KMS-11 (cell line): ENCODE measurements around the gene ZNF710.
A peak's percentile ranks its signal among the peaks of the same experiment; 100 is the strongest.
"Not testable (repeated sequence)": the region's sequence is repeated elsewhere in the genome, so short reads cannot be mapped to it uniquely, and the experiment has no call there.

Experiments
- H2AFZ ChIP-seq: fragments of 200-600 bp; sonication (generic); 2 replicates; pipeline ENCODE4 v1.6.1; 2016; ENCODE audit warnings: antibody characterized with exemption, mixed run types, low read depth
- H3K27ac ChIP-seq: fragments of 200-600 bp; sonication (generic); 2 replicates; pipeline ENCODE4 v1.6.1; 2016; ENCODE audit warnings: mild to moderate bottlenecking, mixed run types
- H3K27me3 ChIP-seq: fragments of 200-600 bp; sonication (generic); 2 replicates; pipeline ENCODE4 v1.6.1; 2017; ENCODE audit warnings: mild to moderate bottlenecking, low read depth, mixed run types, moderate library complexity; ENCODE audit not compliant: insufficient read depth
- H3K36me3 ChIP-seq: fragments of 200-600 bp; sonication (generic); 2 replicates; pipeline ENCODE4 v1.6.1; 2017; ENCODE audit warnings: mild to moderate bottlenecking, mixed run types; ENCODE audit not compliant: insufficient read depth
- H3K4me1 ChIP-seq: fragments of 200-600 bp; sonication (generic); 2 replicates; pipeline ENCODE4 v1.6.1; 2016; ENCODE audit warnings: mild to moderate bottlenecking, low read depth, mixed run types; ENCODE audit not compliant: poor library complexity, severe bottlenecking
- H3K4me2 ChIP-seq: fragments of 200-600 bp; sonication (generic); 2 replicates; pipeline ENCODE4 v1.7.0; 2016; ENCODE audit warnings: mild to moderate bottlenecking, mixed run types
- H3K4me3 ChIP-seq: fragments of 200-600 bp; sonication (generic); IDR thresholded peaks from 2 replicates; pipeline ENCODE4 v1.6.1; 2017; ENCODE audit warnings: low read depth, low read length, mixed read lengths; ENCODE audit not compliant: insufficient read depth
- H3K79me2 ChIP-seq: fragments of 200-600 bp; sonication (generic); 2 replicates; pipeline ENCODE4 v1.6.1; 2016; ENCODE audit warnings: low read depth, mixed run types; ENCODE audit not compliant: insufficient read depth
- H3K9ac ChIP-seq: fragments of 200-600 bp; sonication (generic); 2 replicates; pipeline ENCODE4 v1.6.1; 2016; ENCODE audit warnings: mild to moderate bottlenecking, mixed run types
- H4K20me1 ChIP-seq: fragments of 200-600 bp; sonication (generic); 2 replicates; pipeline ENCODE4 v1.6.1; 2016; ENCODE audit warnings: mild to moderate bottlenecking, mixed run types; ENCODE audit not compliant: insufficient read depth
- TF ChIP-seq, protein P1 (sequence below): fragments of 200-600 bp; sonication (generic); conservative IDR thresholded peaks from 2 replicates; pipeline ENCODE4 v1.6.1; 2017; ENCODE audit warnings: low read depth, mild to moderate bottlenecking, antibody characterized with exemption, low read length, moderate library complexity, mixed read lengths

Gene ZNF710

DNA sequence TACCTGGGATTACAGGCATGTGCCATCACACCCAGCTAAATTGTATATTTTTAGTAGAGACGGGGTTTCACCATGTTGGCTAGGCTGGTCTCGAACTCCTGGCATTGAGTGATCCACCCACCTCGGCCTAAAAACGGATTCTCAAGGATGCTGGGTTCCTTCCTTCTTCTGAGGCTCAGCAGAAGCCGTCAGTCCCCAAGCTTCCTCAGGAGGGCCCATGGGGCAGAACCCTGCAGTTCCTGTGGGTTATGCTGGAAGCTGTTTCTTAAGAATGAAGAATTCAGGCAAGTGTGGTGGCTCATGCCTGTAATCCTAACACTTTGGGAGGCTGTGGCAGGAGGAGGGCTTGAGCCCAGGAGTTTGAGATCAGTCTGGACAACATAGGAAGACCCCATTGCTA, 29.0 kb upstream of the ZNF710 start:
- Histone ChIP-seq H2AFZ (peak overlapping the region; percentile 48; the same call in 1 of the 2 replicates), H3K27me3 (no peaks in the 10 kb centered on the region), H3K4me2 (peak overlapping the region; percentile 13; the same call in 1 of the 2 replicates), H3K4me1 (peaks cover 10% of the 10 kb centered on the region), H3K9ac (no peak overlapping the region), H4K20me1 (no peaks in the 10 kb centered on the region), H3K79me2 (no peaks in the 10 kb centered on the region), H3K27ac (no peak overlapping the region), H3K4me3 (no peak overlapping the region), H3K36me3 (no peaks in the 10 kb centered on the region)
- TF ChIP-seq, protein P1, sequence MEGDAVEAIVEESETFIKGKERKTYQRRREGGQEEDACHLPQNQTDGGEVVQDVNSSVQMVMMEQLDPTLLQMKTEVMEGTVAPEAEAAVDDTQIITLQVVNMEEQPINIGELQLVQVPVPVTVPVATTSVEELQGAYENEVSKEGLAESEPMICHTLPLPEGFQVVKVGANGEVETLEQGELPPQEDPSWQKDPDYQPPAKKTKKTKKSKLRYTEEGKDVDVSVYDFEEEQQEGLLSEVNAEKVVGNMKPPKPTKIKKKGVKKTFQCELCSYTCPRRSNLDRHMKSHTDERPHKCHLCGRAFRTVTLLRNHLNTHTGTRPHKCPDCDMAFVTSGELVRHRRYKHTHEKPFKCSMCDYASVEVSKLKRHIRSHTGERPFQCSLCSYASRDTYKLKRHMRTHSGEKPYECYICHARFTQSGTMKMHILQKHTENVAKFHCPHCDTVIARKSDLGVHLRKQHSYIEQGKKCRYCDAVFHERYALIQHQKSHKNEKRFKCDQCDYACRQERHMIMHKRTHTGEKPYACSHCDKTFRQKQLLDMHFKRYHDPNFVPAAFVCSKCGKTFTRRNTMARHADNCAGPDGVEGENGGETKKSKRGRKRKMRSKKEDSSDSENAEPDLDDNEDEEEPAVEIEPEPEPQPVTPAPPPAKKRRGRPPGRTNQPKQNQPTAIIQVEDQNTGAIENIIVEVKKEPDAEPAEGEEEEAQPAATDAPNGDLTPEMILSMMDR, result no peak

DNA sequence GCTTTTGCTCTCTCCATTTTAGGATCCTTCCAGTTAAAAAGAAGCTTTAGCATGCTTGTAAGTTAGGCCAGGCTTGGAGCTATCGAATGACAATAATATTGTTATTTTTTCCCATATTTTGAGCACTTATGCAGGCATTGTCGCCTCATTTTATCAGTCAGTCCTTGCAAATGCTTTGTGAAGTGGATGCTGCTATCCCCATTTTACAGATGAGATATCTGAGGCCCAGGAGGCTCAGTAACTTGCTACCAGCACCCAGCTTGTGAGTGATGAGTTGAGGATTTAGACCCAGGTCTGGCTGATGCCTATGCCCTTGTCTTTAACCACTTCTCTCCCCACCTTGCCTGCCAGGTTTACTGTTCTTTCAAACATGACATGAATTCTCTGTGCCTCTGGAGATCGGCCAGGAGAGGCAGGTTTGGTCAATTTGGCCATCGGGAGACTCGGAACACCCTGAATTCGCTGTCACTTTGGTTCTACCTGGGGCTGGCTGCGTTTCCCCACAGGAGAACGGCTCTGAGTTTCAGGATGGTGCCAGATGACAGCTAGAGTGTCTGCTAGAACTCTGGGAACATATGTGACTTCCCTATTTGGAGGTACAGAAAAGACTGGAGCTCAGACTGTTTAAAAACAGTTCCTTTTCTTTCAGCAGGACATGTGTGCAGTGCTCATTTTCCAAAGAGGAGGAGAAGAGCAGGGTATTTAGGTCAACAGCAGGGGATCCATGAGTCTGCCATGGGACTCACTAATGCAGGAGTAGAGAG, 25.5 kb upstream of the ZNF710 start:
- TF ChIP-seq, protein P1, result no peak
- Histone ChIP-seq H3K4me1 (peaks cover 10% of the 10 kb centered on the region), H3K36me3 (no peaks in the 10 kb centered on the region), H4K20me1 (no peaks in the 10 kb centered on the region), H3K27me3 (no peaks in the 10 kb centered on the region), H3K4me3 (no peak overlapping the region), H3K27ac (no peak overlapping the region), H2AFZ (no peak overlapping the region), H3K9ac (no peak overlapping the region), H3K4me2 (no peak overlapping the region), H3K79me2 (no peaks in the 10 kb centered on the region)

DNA sequence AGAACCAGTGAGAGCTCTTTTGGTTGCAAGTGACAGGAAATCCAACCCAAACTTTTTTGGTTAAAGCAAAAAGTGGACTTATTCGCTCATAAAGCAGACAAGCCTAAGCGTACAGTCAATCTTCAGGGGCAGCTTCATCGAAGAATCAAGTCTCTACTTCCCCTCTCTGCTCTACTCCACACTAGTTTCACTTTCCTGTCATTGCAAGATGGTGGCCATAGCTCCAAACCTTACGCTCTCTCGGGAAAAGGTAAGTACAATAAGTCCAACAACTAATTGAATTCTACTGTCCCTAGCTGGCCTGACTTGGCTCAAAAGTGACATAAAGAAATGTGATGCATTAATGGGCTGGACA, 24.9 kb upstream of the ZNF710 start:
- Histone ChIP-seq H3K36me3 (no peaks in the 10 kb centered on the region), H3K9ac (no peak overlapping the region), H2AFZ (no peak overlapping the region; the same call in 1 of the 2 replicates), H3K27ac (no peak overlapping the region), H3K27me3 (no peaks in the 10 kb centered on the region), H3K4me2 (no peak overlapping the region), H3K4me1 (peaks cover 7% of the 10 kb centered on the region), H4K20me1 (no peaks in the 10 kb centered on the region), H3K79me2 (no peaks in the 10 kb centered on the region), H3K4me3 (no peak overlapping the region)
- TF ChIP-seq, protein P1, result no peak

DNA sequence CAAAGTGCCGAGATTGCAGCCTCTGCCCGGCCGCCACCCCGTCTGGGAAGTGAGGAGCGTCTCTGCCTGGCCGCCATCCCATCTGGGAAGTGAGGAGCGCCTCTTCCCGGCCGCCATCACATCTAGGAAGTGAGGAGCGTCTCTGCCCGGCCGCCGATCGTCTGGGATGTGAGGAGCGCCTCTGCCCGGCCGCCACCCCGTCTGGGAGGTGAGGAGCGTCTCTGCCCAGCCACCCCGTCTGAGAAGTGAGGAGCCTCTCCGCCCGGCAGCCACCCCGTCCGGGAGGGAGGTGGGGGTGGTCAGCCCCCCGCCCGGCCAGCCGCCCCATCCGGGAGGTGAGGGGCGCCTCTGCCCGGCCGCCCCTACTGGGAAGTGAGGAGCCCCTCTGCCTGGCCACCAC, 23.3 kb upstream of the ZNF710 start:
- H3K36me3 ChIP-seq, H3K27ac ChIP-seq, H3K4me1 ChIP-seq, H2AFZ ChIP-seq, H3K4me2 ChIP-seq, H3K79me2 ChIP-seq, H3K4me3 ChIP-seq, H3K27me3 ChIP-seq, H4K20me1 ChIP-seq, H3K9ac ChIP-seq: not testable (repeated sequence)

DNA sequence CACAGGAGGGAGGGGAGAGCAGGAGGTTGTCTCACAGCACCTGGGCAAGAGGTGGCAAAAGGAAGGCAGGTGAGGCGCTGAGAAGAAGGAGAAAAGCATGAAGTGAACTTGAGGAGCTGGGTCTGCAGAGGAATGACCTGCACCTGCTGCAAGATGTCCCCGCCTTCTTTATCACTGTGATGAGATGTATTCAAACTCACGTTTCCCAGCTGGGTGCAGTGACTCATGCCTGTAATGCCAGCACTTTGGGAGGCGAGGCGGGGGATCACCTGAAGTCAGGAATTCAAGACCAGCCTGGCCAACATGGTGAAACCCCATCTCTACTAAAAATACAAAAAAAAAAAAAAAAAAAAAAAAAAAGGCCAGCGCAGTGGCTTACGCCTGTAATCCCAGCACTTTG, 22.2 kb upstream of the ZNF710 start:
- TF ChIP-seq, protein P1, result no peak
- no peaks in the 10 kb centered on the region for H3K79me2 ChIP-seq
- H3K27me3 ChIP-seq, result no peaks in the 10 kb centered on the region
- no peak overlapping the region for H3K9ac ChIP-seq
- no peaks in the 10 kb centered on the region for H3K36me3 ChIP-seq
- H3K4me3 ChIP-seq, result no peak overlapping the region
- H3K4me1 ChIP-seq, result no peaks in the 10 kb centered on the region
- no peak overlapping the region for H2AFZ ChIP-seq
- H3K4me2 ChIP-seq, result no peak overlapping the region
- H3K27ac ChIP-seq, result no peak overlapping the region
- H4K20me1 ChIP-seq, result no peaks in the 10 kb centered on the region
